Uterus (tissue), 2 donors: ENCODE data around the gene GSC2.

Experiments used
- CTCF ChIP-seq, 4 experiments: fragments of 200-600 bp in 2 of 4; fragments of 450-650 bp in 2 of 4; sonication (generic) in 2 of 4; IDR thresholded peaks; one replicate each; pipeline ENCODE4 v1.5.1; 2016 to 2019; ENCODE audit warnings: antibody characterized with exemption in 4 of 4, mild to moderate bottlenecking in 2 of 4, moderate library complexity in 1 of 4
- POLR2A ChIP-seq, 2 donors: fragments of 450-650 bp; IDR thresholded peaks; one replicate each; pipeline ENCODE4 v1.6.1; 2016; ENCODE audit warnings: antibody characterized with exemption in 2 of 2, mild to moderate bottlenecking in 1 of 2, moderate library complexity in 1 of 2

GRCh38 chr22:19149047-19149883 lies 827 bp downstream of the GSC2 start:
- TF ChIP-seq CTCF (IDR thresholded peaks at IDR 0.05) (no peak), POLR2A (IDR thresholded peaks at IDR 0.05) (no peak)
